ENCODE measurements around the gene OMA1.

DNA sequence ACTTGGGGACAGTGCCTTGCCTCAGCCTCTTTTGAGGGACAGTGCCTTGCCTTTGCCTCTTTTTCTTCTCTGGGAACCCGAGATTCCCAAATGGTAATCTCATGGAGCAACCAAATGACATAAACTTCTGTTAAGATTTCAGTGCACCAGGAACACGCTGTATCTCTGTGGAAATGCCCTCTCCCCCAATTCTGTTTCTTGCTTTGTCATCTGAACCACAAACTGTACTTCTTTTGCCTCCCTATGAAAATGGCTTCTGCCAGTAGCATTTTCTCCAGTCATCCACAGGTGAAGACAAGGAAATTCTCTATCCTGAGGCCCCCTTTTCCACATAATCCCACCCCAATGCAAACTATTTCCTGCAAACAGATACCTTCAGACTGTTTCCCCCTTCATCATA is 66.3 kb downstream of the OMA1 start:
- TF ChIP-seq POLR2AphosphoS5 (IDR thresholded peaks at IDR 0.05) = no peak
- TF ChIP-seq POLR2A (IDR thresholded peaks at IDR 0.05) = no peak
- TF ChIP-seq, protein P1, sequence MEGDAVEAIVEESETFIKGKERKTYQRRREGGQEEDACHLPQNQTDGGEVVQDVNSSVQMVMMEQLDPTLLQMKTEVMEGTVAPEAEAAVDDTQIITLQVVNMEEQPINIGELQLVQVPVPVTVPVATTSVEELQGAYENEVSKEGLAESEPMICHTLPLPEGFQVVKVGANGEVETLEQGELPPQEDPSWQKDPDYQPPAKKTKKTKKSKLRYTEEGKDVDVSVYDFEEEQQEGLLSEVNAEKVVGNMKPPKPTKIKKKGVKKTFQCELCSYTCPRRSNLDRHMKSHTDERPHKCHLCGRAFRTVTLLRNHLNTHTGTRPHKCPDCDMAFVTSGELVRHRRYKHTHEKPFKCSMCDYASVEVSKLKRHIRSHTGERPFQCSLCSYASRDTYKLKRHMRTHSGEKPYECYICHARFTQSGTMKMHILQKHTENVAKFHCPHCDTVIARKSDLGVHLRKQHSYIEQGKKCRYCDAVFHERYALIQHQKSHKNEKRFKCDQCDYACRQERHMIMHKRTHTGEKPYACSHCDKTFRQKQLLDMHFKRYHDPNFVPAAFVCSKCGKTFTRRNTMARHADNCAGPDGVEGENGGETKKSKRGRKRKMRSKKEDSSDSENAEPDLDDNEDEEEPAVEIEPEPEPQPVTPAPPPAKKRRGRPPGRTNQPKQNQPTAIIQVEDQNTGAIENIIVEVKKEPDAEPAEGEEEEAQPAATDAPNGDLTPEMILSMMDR (IDR thresholded peaks at IDR 0.05) = no peak
- TF ChIP-seq EP300 (IDR thresholded peaks at IDR 0.05) = no peak
